Measurements from ENCODE around the gene OR10D3. TPM values are rescaled to one million over a fixed set of nuclear protein-coding genes. Genes with fewer than 3 reads are reported as not detected.

The OR10D3 gene
- total and polyA plus RNA-seq, 7 donors, result not detected

- intact Hi-C loops (cut with DNase I), result no loop called here
- ATAC-seq, result no peak
- no peak overlapping the region for H3K4me3 ChIP-seq
Measured at GRCh38 chr11:124207102-124207792, 24.1 kb downstream of the OR10D3 start.

GRCh38 chr11:124209824-124210357 is 26.7 kb downstream of the OR10D3 start:
- no peak overlapping the region for H3K4me3 ChIP-seq
- ATAC-seq (no peak), DNase-seq (peak in 1 of 2 donors; percentile 53)
- 79 to 88% (median 85%) methylated on average over 6 of the region's 6 CpGs for WGBS, 3 donors
- no peaks in the 10 kb centered on the region for H3K27me3 ChIP-seq (ENCODE audit: insufficient read depth in 3 of 3, low read length in 2 of 3)
- no peaks in the 10 kb centered on the region for H3K9me3 ChIP-seq
- intact Hi-C loops (cut with DNase I), result no loop called here
- no peaks in the 10 kb centered on the region for H3K36me3 ChIP-seq (ENCODE audit: insufficient read depth in 1 of 2, low read depth in 1 of 2)
- no peaks in the 10 kb centered on the region for H3K4me1 ChIP-seq
- H3K27ac ChIP-seq, result no peak overlapping the region
- TF ChIP-seq CTCF (IDR thresholded peaks at IDR 0.05), result no peak

More at GRCh38 chr11:124207102-124207792, 24.1 kb downstream of the OR10D3 start:
- no peaks in the 10 kb centered on the region for H3K27me3 ChIP-seq (ENCODE audit: insufficient read depth in 3 of 3, low read length in 2 of 3)
- H3K9me3 ChIP-seq, result no peaks in the 10 kb centered on the region
- H3K27ac ChIP-seq, result no peak overlapping the region
- no peaks in the 10 kb centered on the region for H3K4me1 ChIP-seq
- DNase-seq, result no peak
- WGBS, 3 donors, result 68 to 84% (median 73%) methylated on average over 6 of the region's 6 CpGs
- no peak for TF ChIP-seq CTCF (IDR thresholded peaks at IDR 0.05)
- H3K36me3 ChIP-seq (ENCODE audit: insufficient read depth in 1 of 2, low read depth in 1 of 2), result no peaks in the 10 kb centered on the region

GRCh38 chr11:124210421-124210820 is 27.3 kb downstream of the OR10D3 start:
- H3K27me3 ChIP-seq (ENCODE audit: insufficient read depth in 3 of 3, low read length in 2 of 3), result no peaks in the 10 kb centered on the region
- intact Hi-C loops (cut with DNase I), result no loop called here
- no peak for ATAC-seq
- H3K36me3 ChIP-seq (ENCODE audit: insufficient read depth in 1 of 2, low read depth in 1 of 2), result no peaks in the 10 kb centered on the region
- no peak for TF ChIP-seq CTCF (IDR thresholded peaks at IDR 0.05)
- H3K9me3 ChIP-seq, result no peaks in the 10 kb centered on the region
- H3K27ac ChIP-seq, result no peak overlapping the region
- H3K4me1 ChIP-seq, result no peaks in the 10 kb centered on the region
- DNase-seq, result no peak
- no peak overlapping the region for H3K4me3 ChIP-seq
- WGBS, 3 donors, result 79 to 85% (median 84%) methylated on average over 5 of the region's 5 CpGs

- no peaks in the 10 kb centered on the region for H3K27me3 ChIP-seq (ENCODE audit: insufficient read depth in 3 of 3, low read length in 2 of 3)
- no peak for DNase-seq
- no peak overlapping the region for H3K27ac ChIP-seq
- H3K4me3 ChIP-seq, result no peak overlapping the region
- intact Hi-C loops (cut with DNase I), result no loop called here
- no peaks in the 10 kb centered on the region for H3K9me3 ChIP-seq
- TF ChIP-seq CTCF (IDR thresholded peaks at IDR 0.05), result no peak
- no peaks in the 10 kb centered on the region for H3K4me1 ChIP-seq
- H3K36me3 ChIP-seq (ENCODE audit: insufficient read depth in 1 of 2, low read depth in 1 of 2), result no peaks in the 10 kb centered on the region
- no peak for ATAC-seq
Measured at GRCh38 chr11:124211321-124211720, 28.2 kb downstream of the OR10D3 start.

GRCh38 chr11:124214027-124214426 is 30.9 kb downstream of the OR10D3 start:
- Histone ChIP-seq H3K4me3 (no peak overlapping the region), H3K27me3 (ENCODE audit: insufficient read depth in 3 of 3, low read length in 2 of 3) (no peaks in the 10 kb centered on the region), H3K27ac (no peak overlapping the region), H3K36me3 (ENCODE audit: insufficient read depth in 1 of 2, low read depth in 1 of 2) (no peaks in the 10 kb centered on the region), H3K4me1 (no peaks in the 10 kb centered on the region), H3K9me3 (no peaks in the 10 kb centered on the region)
- 60 to 71% (median 70%) methylated on average over 3 of the region's 3 CpGs for WGBS, 3 donors
- DNase-seq (no peak), ATAC-seq (no peak)
- TF ChIP-seq CTCF (IDR thresholded peaks at IDR 0.05), result no peak
- intact Hi-C loops (cut with DNase I), result no loop called here
